HG02884 (cell line): ENCODE results near the gene PTP4A1.
"Not testable (repeated sequence)": the region's sequence is repeated elsewhere in the genome, so short reads cannot be mapped to it uniquely, and the experiment has no call there.

Experiments used
- ATAC-seq: cut with Tn5 transposase; IDR thresholded peaks from one replicate; pipeline ENCODE4 v1.9.1; 2021; ENCODE audit warnings: mild to moderate bottlenecking, moderate library complexity; ENCODE audit not compliant: unreplicated experiment

Gene PTP4A1

GRCh38 chr6:63572044-63572746 lies at the start of gene PTP4A1, which contains the start of gene LOC128125822:
Gene PTP4A1, plus strand, starts transcription at chr6:63572480. Its CDS starts 4,401 bp downstream, at chr6:63576881.
Gene LOC128125822, plus strand, starts transcription at chr6:63572480.
- peak; percentile 87 for ATAC-seq

GRCh38 chr6:63522911-63523287 lies 49.4 kb upstream of the PTP4A1 start:
- ATAC-seq: not testable (repeated sequence)

- no peak for ATAC-seq
These were observed 48.6 kb upstream of the PTP4A1 start for GRCh38 chr6:63523630-63524029.

GRCh38 chr6:63525186-63525878 lies 46.9 kb upstream of the PTP4A1 start:
- ATAC-seq: no peak

GRCh38 chr6:63526931-63527330 lies 45.3 kb upstream of the PTP4A1 start:
- no peak for ATAC-seq

GRCh38 chr6:63527658-63528514 lies 44.4 kb upstream of the PTP4A1 start:
- ATAC-seq: peak; percentile 60

GRCh38 chr6:63529498-63529897 lies 42.8 kb upstream of the PTP4A1 start:
- no peak for ATAC-seq

- no peak for ATAC-seq
These were observed 42.1 kb upstream of the PTP4A1 start for GRCh38 chr6:63530182-63530581.

- ATAC-seq: no peak
These were observed 41.3 kb upstream of the PTP4A1 start for GRCh38 chr6:63530991-63531390.

GRCh38 chr6:63533026-63533425 lies 39.3 kb upstream of the PTP4A1 start:
- no peak for ATAC-seq

GRCh38 chr6:63533952-63534351 lies 38.3 kb upstream of the PTP4A1 start:
- no peak for ATAC-seq

GRCh38 chr6:63537201-63537958 lies 34.9 kb upstream of the PTP4A1 start:
- ATAC-seq: no peak

GRCh38 chr6:63537959-63538300 lies 34.4 kb upstream of the PTP4A1 start:
- ATAC-seq: no peak

GRCh38 chr6:63538550-63538949 lies 33.7 kb upstream of the PTP4A1 start:
- no peak for ATAC-seq

GRCh38 chr6:63543001-63543400 lies 29.3 kb upstream of the PTP4A1 start:
- no peak for ATAC-seq

GRCh38 chr6:63543982-63544381 lies 28.3 kb upstream of the PTP4A1 start:
- ATAC-seq: no peak

- no peak for ATAC-seq
These were observed 26.0 kb upstream of the PTP4A1 start for GRCh38 chr6:63546236-63546635.

GRCh38 chr6:63546697-63547096 lies 25.6 kb upstream of the PTP4A1 start:
- ATAC-seq: no peak

GRCh38 chr6:63549076-63549475 lies 23.2 kb upstream of the PTP4A1 start:
- no peak for ATAC-seq

GRCh38 chr6:63553208-63553607 lies 19.1 kb upstream of the PTP4A1 start:
- ATAC-seq: peak; percentile 96

- no peak for ATAC-seq
These were observed 18.4 kb upstream of the PTP4A1 start for GRCh38 chr6:63553900-63554299.
